H1 (cell line): ENCODE results near the gene TLR9. TPM values are rescaled to one million over a fixed set of nuclear protein-coding genes. Genes with fewer than 3 reads are reported as not detected.

Source experiments
- CTCF ChIA-PET: fragments of 300-600 bp; sonication (Branson Sonifier 250); formaldehyde crosslinking; loops from one replicate; lab custom pipeline; 2021; ENCODE audit not compliant: partially characterized antibody; lab: Charles Lee
- POLR2A ChIA-PET: fragments of 300-600 bp; sonication (Branson Sonifier 250); formaldehyde crosslinking; loops from one replicate; lab custom pipeline; 2021; ENCODE audit warnings: inconsistent platforms; ENCODE audit not compliant: partially characterized antibody; lab: Charles Lee
- DNase-seq, 2 experiments: peaks; one replicate each; pipeline versions ENCODE4 v3.0.0 to v3.0.0-alpha.2; 2010 to 2022; ENCODE audit warnings: low spot score in 2 of 2, low read depth in 1 of 2, mixed read lengths in 1 of 2
- FAIRE-seq: peaks from 2 replicates; lab custom pipeline; 2011; peaks lifted over from hg19 to GRCh38; lab: Jason Lieb, UNC
- H2AFZ ChIP-seq: 2 replicates; pipeline ENCODE4 v1.8.1; 2012; ENCODE audit warnings: low read length, inconsistent platforms
- H2AK5ac ChIP-seq: 2 replicates; pipeline ENCODE4 v1.6.1; 2013; ENCODE audit warnings: low read depth, low read length
- H2BK120ac ChIP-seq: replicated peaks from 2 replicates; pipeline ENCODE3; 2013; ENCODE audit warnings: low read depth, low read length, inconsistent platforms
- H2BK12ac ChIP-seq: 2 replicates; pipeline ENCODE4 v1.6.1; 2013; ENCODE audit warnings: low read depth, low read length
- H2BK15ac ChIP-seq: 2 replicates; pipeline ENCODE4 v1.6.1; 2013; ENCODE audit warnings: low read length
- H2BK20ac ChIP-seq: 2 replicates; pipeline ENCODE4 v1.6.1; 2013; ENCODE audit warnings: low read length
- H2BK5ac ChIP-seq: 2 replicates; pipeline ENCODE4 v1.6.1; 2013; ENCODE audit warnings: low read depth, low read length
- H3K14ac ChIP-seq: 2 replicates; pipeline ENCODE4 v1.6.1; 2013; ENCODE audit warnings: inconsistent platforms; ENCODE audit not compliant: insufficient read length
- H3K18ac ChIP-seq: 2 replicates; pipeline ENCODE4 v1.6.1; 2013; ENCODE audit warnings: low read length; ENCODE audit errors: extremely low read depth
- H3K23ac ChIP-seq: 2 replicates; pipeline ENCODE4 v1.6.1; 2013; ENCODE audit warnings: inconsistent platforms; ENCODE audit not compliant: insufficient read length
- H3K23me2 ChIP-seq: 2 replicates; pipeline ENCODE4 v1.6.1; 2013; ENCODE audit warnings: low read depth, low read length
- H3K27ac ChIP-seq: 2 replicates; pipeline ENCODE4 v1.6.1; 2011; ENCODE audit warnings: low read depth, low read length, inconsistent platforms
- H3K27me3 ChIP-seq, 4 experiments: replicated peaks in 1 of 4; 1 replicate in 1 of 4; 2 replicates in 3 of 4; pipeline versions ENCODE4 v1.6.1 to v1.8.1; 2011 to 2013; ENCODE audit warnings: low read length in 3 of 4, mild to moderate bottlenecking in 3 of 4, inconsistent platforms in 2 of 4, mixed read lengths in 2 of 4, moderate library complexity in 1 of 4; ENCODE audit not compliant: control insufficient read depth in 3 of 4, insufficient read depth in 3 of 4; ENCODE audit errors: extremely low read depth in 1 of 4
- H3K36me3 ChIP-seq, 4 experiments: 2 replicates each; pipeline versions ENCODE4 v1.6.1 to v1.8.1; 2011 to 2013; ENCODE audit warnings: mild to moderate bottlenecking in 4 of 4, low read length in 3 of 4, moderate library complexity in 2 of 4, control low read depth in 1 of 4, inconsistent platforms in 1 of 4; ENCODE audit not compliant: insufficient read depth in 4 of 4, control insufficient read depth in 2 of 4
- H3K4ac ChIP-seq: replicated peaks from 2 replicates; pipeline ENCODE3; 2013; ENCODE audit warnings: low read length, low read depth, mixed read lengths, inconsistent platforms; ENCODE audit not compliant: insufficient read length
- H3K4me1 ChIP-seq, 4 experiments: replicated peaks in 1 of 4; 1 replicate in 1 of 4; 2 replicates in 3 of 4; pipeline versions ENCODE4 v1.6.1 to v1.8.1; 2011 to 2013; ENCODE audit warnings: low read length in 3 of 4, inconsistent platforms in 2 of 4, mixed read lengths in 1 of 4; ENCODE audit not compliant: insufficient read depth in 4 of 4, control insufficient read depth in 3 of 4
- H3K4me2 ChIP-seq, 2 experiments: 2 replicates each; pipeline versions ENCODE4 v1.6.1 to v1.8.1; 2011 to 2013; ENCODE audit warnings: low read depth in 2 of 2, low read length in 2 of 2, control low read depth in 1 of 2, inconsistent platforms in 1 of 2, mild to moderate bottlenecking in 1 of 2; ENCODE audit not compliant: insufficient read depth in 1 of 2
- H3K4me3 ChIP-seq, 4 experiments: fragments of 200-600, 300-600 bp in 1 of 4; sonication (generic), shearing (Covaris generic), sonication (Bioruptor Twin) in 1 of 4; 2 replicates each; pipeline versions ENCODE4 v1.5.1 to v1.8.1; 2011 to 2016; ENCODE audit warnings: low read length in 4 of 4, low read depth in 3 of 4, control low read depth in 2 of 4, inconsistent platforms in 2 of 4, mild to moderate bottlenecking in 2 of 4, mixed read lengths in 1 of 4, moderate library complexity in 1 of 4; ENCODE audit not compliant: insufficient read depth in 2 of 4; ENCODE audit errors: extremely low read depth in 1 of 4
- H3K56ac ChIP-seq: replicated peaks from 2 replicates; pipeline ENCODE3; 2013; ENCODE audit warnings: low read depth, mild to moderate bottlenecking, mixed read lengths, low read length, inconsistent platforms; ENCODE audit not compliant: insufficient read length
- H3K79me1 ChIP-seq: 2 replicates; pipeline ENCODE4 v1.6.1; 2013; ENCODE audit warnings: low read depth, low read length, control low read depth
- H3K79me2 ChIP-seq, 2 experiments: 2 replicates each; pipeline versions ENCODE4 v1.6.1 to v1.8.1; 2012 to 2013; ENCODE audit warnings: low read length in 2 of 2, mild to moderate bottlenecking in 2 of 2, inconsistent platforms in 1 of 2; ENCODE audit not compliant: insufficient read depth in 2 of 2, control insufficient read depth in 1 of 2
- H3K9ac ChIP-seq, 4 experiments: replicated peaks in 1 of 4; 1 replicate in 1 of 4; 2 replicates in 3 of 4; pipeline versions ENCODE4 v1.6.1 to v1.8.1; 2011 to 2013; ENCODE audit warnings: low read depth in 3 of 4, low read length in 3 of 4, control low read depth in 2 of 4, mild to moderate bottlenecking in 2 of 4, moderate library complexity in 2 of 4, inconsistent platforms in 1 of 4; ENCODE audit errors: extremely low read depth in 1 of 4
- H3K9me3 ChIP-seq, 2 experiments: 2 replicates each; pipeline versions ENCODE4 v1.6.1 to v1.8.1; 2012 to 2013; ENCODE audit warnings: mild to moderate bottlenecking in 2 of 2, moderate library complexity in 2 of 2, control low read depth in 1 of 2, inconsistent platforms in 1 of 2, low read depth in 1 of 2, low read length in 1 of 2, mixed read lengths in 1 of 2; ENCODE audit not compliant: insufficient read depth in 2 of 2
- H4K20me1 ChIP-seq, 2 experiments: replicated peaks in 1 of 2; 2 replicates each; pipeline versions ENCODE3 to v1.8.1; 2011 to 2013; ENCODE audit warnings: inconsistent platforms in 2 of 2, low read length in 2 of 2, mild to moderate bottlenecking in 1 of 2; ENCODE audit not compliant: insufficient read depth in 2 of 2, control insufficient read depth in 1 of 2
- H4K5ac ChIP-seq: 2 replicates; pipeline ENCODE4 v1.6.1; 2013; ENCODE audit warnings: low read length, low read depth, mixed read lengths, inconsistent platforms; ENCODE audit not compliant: insufficient read length
- H4K8ac ChIP-seq: 2 replicates; pipeline ENCODE4 v1.8.0; 2013; ENCODE audit warnings: mild to moderate bottlenecking, moderate library complexity, low read length, inconsistent platforms; ENCODE audit not compliant: insufficient read depth; ENCODE audit errors: extremely low read depth
- H4K91ac ChIP-seq: replicated peaks from 2 replicates; pipeline ENCODE3; 2013; ENCODE audit warnings: low read length, mixed read lengths, inconsistent platforms; ENCODE audit not compliant: insufficient read length
- CEBPB ChIP-seq: IDR thresholded peaks from 2 replicates; pipeline ENCODE4 v1.6.1; 2012; ENCODE audit warnings: low read depth, low read length
- RBBP5 ChIP-seq: IDR thresholded peaks from 2 replicates; pipeline ENCODE4 v1.7.1; 2012; ENCODE audit warnings: low read depth, mild to moderate bottlenecking, inconsistent platforms, low read length, moderate library complexity, borderline replicate concordance
- SAP30 ChIP-seq: fragments of 300-600 bp; sonication (generic); IDR thresholded peaks from 2 replicates; pipeline ENCODE4 v1.7.1; 2012; ENCODE audit warnings: low read length, moderate library complexity, mild to moderate bottlenecking, inconsistent platforms; ENCODE audit not compliant: insufficient read depth, insufficient replicate concordance
- SP1 ChIP-seq: IDR thresholded peaks from 2 replicates; pipeline ENCODE4 v1.6.1; 2011; ENCODE audit warnings: low read depth, low read length
- WGBS, 2 experiments: shearing (Covaris generic) in 1 of 2; methylation state at CpG; one replicate each; pipeline versions ENCODE4 v1.1.6 to v1.1.7; 2013 to 2015; ENCODE audit warnings: low lambda C conversion rate in 2 of 2, mixed read lengths in 2 of 2, inconsistent platforms in 1 of 2, low coverage in 1 of 2, missing lambda C conversion rate in 1 of 2; ENCODE audit not compliant: insufficient replicate concordance in 2 of 2, insufficient coverage in 1 of 2, insufficient read length in 1 of 2; ENCODE audit errors: extremely low coverage in 1 of 2, missing lambda C conversion rate in 1 of 2; 5-methylcytosine and 5-hydroxymethylcytosine counted together
- polyA plus RNA-seq, 7 experiments: library from polyadenylated mRNA; depleted of rRNA in 3 of 7; stranded (reverse) in 5 of 7; unstranded in 2 of 7; fragments of >200 nt in 5 of 7; fragments of 200-250 nt in 2 of 7; gene quantifications; 1 replicate in 5 of 7; 2 replicates in 1 of 7; 4 replicates in 1 of 7; pipeline versions ENCODE4 v1.2.1 to v1.2.3, GENCODE V29; 2011 to 2013; ENCODE audit warnings: missing spikeins in 2 of 7, mixed read lengths in 2 of 7
- total RNA-seq: library from RNA; stranded (reverse); fragmentation: NEBNext Ultra II Directional; extraction: Animal tissue kit (Norgen Biotek cat#: 25700); gene quantifications from 2 replicates; pipeline ENCODE4 v1.2.1, GENCODE V29; 2021
- TF ChIP-seq, protein P1 (sequence below): IDR thresholded peaks from 2 replicates; pipeline ENCODE4 v1.6.1; 2012; ENCODE audit warnings: inconsistent platforms
- TF ChIP-seq, protein P2 (sequence below), 3 experiments: IDR thresholded peaks; 1 replicate in 2 of 3; 2 replicates in 1 of 3; pipeline versions ENCODE4 v1.5.1 to v1.6.1; 2011; ENCODE audit warnings: low read length in 3 of 3, mild to moderate bottlenecking in 3 of 3, inconsistent platforms in 2 of 3, low read depth in 1 of 3, moderate library complexity in 1 of 3; ENCODE audit not compliant: insufficient read depth in 1 of 3; ENCODE audit errors: control extremely low read depth in 1 of 3

The TLR9 gene
- total and polyA plus RNA-seq, 2 of the 8 experiments (the other 6 are each of a cell fraction or from before 2014, with no cell fraction given) = 0.05 TPM; not detected in 1

DNA sequence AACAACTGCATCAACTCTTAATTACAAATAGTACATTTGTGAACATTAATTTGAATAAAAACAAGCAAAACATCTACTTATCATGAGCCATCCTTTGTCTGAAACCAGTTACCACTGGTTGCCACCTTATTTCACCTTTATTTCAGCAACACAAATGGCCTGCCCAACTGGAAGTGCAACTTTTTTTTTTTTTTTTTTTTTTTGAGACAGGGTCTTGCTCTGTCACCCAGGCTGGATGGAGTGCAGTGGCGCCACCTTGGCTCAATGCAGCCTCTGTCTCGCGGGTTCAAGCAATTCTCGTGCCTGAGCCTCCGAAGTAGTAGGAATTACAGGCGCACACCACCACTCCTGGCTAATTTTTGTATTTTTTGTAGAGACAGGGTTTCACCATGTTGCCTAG is 39.9 kb upstream of the TLR9 start:
- TF ChIP-seq RBBP5 (no peak), SP1 (no peak), CEBPB (no peak), SAP30 (no peak)
- TF ChIP-seq, protein P1, sequence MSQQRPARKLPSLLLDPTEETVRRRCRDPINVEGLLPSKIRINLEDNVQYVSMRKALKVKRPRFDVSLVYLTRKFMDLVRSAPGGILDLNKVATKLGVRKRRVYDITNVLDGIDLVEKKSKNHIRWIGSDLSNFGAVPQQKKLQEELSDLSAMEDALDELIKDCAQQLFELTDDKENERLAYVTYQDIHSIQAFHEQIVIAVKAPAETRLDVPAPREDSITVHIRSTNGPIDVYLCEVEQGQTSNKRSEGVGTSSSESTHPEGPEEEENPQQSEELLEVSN = no peak
- TF ChIP-seq, protein P2, sequence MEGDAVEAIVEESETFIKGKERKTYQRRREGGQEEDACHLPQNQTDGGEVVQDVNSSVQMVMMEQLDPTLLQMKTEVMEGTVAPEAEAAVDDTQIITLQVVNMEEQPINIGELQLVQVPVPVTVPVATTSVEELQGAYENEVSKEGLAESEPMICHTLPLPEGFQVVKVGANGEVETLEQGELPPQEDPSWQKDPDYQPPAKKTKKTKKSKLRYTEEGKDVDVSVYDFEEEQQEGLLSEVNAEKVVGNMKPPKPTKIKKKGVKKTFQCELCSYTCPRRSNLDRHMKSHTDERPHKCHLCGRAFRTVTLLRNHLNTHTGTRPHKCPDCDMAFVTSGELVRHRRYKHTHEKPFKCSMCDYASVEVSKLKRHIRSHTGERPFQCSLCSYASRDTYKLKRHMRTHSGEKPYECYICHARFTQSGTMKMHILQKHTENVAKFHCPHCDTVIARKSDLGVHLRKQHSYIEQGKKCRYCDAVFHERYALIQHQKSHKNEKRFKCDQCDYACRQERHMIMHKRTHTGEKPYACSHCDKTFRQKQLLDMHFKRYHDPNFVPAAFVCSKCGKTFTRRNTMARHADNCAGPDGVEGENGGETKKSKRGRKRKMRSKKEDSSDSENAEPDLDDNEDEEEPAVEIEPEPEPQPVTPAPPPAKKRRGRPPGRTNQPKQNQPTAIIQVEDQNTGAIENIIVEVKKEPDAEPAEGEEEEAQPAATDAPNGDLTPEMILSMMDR (IDR thresholded peaks at IDR 0.05; ENCODE audit: control extremely low read depth in 1 of 3, insufficient read depth in 1 of 3, low read depth in 1 of 3, low read length in 3 of 3) = peak in 1 of 3 experiments; percentile 25; a peak in 1 of 4 replicates
- no peak overlapping the region for H3K14ac ChIP-seq
- CTCF ChIA-PET = interaction anchor here (1.0 to 1.3 kb wide), 2 partner anchors 30 to 33 kb away, joined by 3 to 5 read pairs; no protein-coding TSS in a partner anchor
- H2BK20ac ChIP-seq = no peak overlapping the region
- H2BK120ac ChIP-seq = no peak overlapping the region
- H4K8ac ChIP-seq = no peak overlapping the region
- no peak overlapping the region for H3K23ac ChIP-seq
- POLR2A ChIA-PET = interaction anchor here (0.6 to 1.9 kb wide), 2 partner anchors 13 to 99 kb away, joined by 3 to 6 read pairs; partner anchors contain the start of gene WDR82
- peaks cover 0 to 45% of the 10 kb centered on the region in 2 experiments; a peak in 2 of 4 replicates for H3K79me2 ChIP-seq
- H2BK12ac ChIP-seq = no peak overlapping the region
- peaks cover 32 to 81% (median 68%) of the 10 kb centered on the region in 4 experiments for H3K36me3 ChIP-seq
- no peak overlapping the region for H3K4ac ChIP-seq
- H3K79me1 ChIP-seq = peaks cover 4% of the 10 kb centered on the region
- H2BK15ac ChIP-seq = no peak overlapping the region
- H2AK5ac ChIP-seq = no peak overlapping the region
- H4K5ac ChIP-seq = no peak overlapping the region
- FAIRE-seq (no peak), DNase-seq (no peak)
- peaks cover 6 to 11% of the 10 kb centered on the region in 2 experiments for H4K20me1 ChIP-seq
- no peaks in the 10 kb centered on the region; the same call in 1 of the 2 replicates for H3K23me2 ChIP-seq
- H3K27ac ChIP-seq = no peak overlapping the region
- no peaks in the 10 kb centered on the region for H3K9me3 ChIP-seq
- no peak overlapping the region for H3K9ac ChIP-seq
- H3K4me1 ChIP-seq = no peaks in the 10 kb centered on the region
- no peak overlapping the region for H4K91ac ChIP-seq
- H3K18ac ChIP-seq = no peak overlapping the region
- no peak overlapping the region for H2AFZ ChIP-seq
- H2BK5ac ChIP-seq = no peak overlapping the region
- H3K27me3 ChIP-seq = no peaks in the 10 kb centered on the region
- H3K4me3 ChIP-seq = no peak overlapping the region
- WGBS, 2 experiments = 90% methylated on average over 6 of the region's 6 CpGs; no CpG with 5 or more reads in 1 of the 2 experiments
- H3K56ac ChIP-seq = no peak overlapping the region
- H3K4me2 ChIP-seq = no peak overlapping the region
